Ovary (tissue), 9 donors: ENCODE measurements around the gene ARAP1. TPM values are rescaled to one million over a fixed set of nuclear protein-coding genes. Genes with fewer than 3 reads are reported as not detected.

Experiments
- DNase-seq, 5 donors: peaks; one replicate each; pipeline ENCODE4 v3.0.0-alpha.2; 2019 to 2020
- H3K27ac ChIP-seq, 2 donors: fragments of 200-600 bp; one replicate each; pipeline versions ENCODE4 v1.5.1 to v1.8.0; 2019 to 2022
- H3K27me3 ChIP-seq: fragments of 200-600 bp; one replicate; pipeline ENCODE4 v1.8.0; 2022
- H3K36me3 ChIP-seq: fragments of 200-600 bp; sonication (generic); one replicate; pipeline ENCODE4 v1.5.1; 2019
- H3K4me1 ChIP-seq: one replicate; pipeline ENCODE4 v1.8.1; 2013; ENCODE audit warnings: mild to moderate bottlenecking, moderate library complexity; ENCODE audit not compliant: insufficient read depth
- H3K4me3 ChIP-seq: fragments of 200-600 bp; sonication (generic); one replicate; pipeline ENCODE4 v1.5.1; 2017
- H3K9me3 ChIP-seq, 2 donors: fragments of 200-600 bp in 1 of 2; sonication (generic) in 1 of 2; one replicate each; pipeline versions ENCODE4 v1.5.1 to v1.8.1; 2013 to 2019; ENCODE audit warnings: mild to moderate bottlenecking in 1 of 2, moderate library complexity in 1 of 2
- CTCF ChIP-seq, 3 donors: fragments of 450-650 bp in 2 of 3; fragments of 200-600 bp in 1 of 3; IDR thresholded peaks; one replicate each; pipeline versions ENCODE4 v1.5.1 to v1.8.0; 2016 to 2022; ENCODE audit warnings: antibody characterized with exemption in 3 of 3, mild to moderate bottlenecking in 1 of 3
- EP300 ChIP-seq: sonication (generic); formaldehyde crosslinking; IDR thresholded peaks from one replicate; pipeline ENCODE4 v1.6.1; 2017; ENCODE audit warnings: antibody characterized with exemption
- POLR2A ChIP-seq: fragments of 450-650 bp; IDR thresholded peaks from one replicate; pipeline ENCODE4 v1.6.1; 2017; ENCODE audit warnings: antibody characterized with exemption, mild to moderate bottlenecking, moderate library complexity
- WGBS, 3 donors: extraction: QIAGEN DNeasy Blood & Tissue Kit in 1 of 3; methylation state at CpG; one replicate each; pipeline versions ENCODE4 v1.1.5 to v1.1.7; 2013 to 2017; 5-methylcytosine and 5-hydroxymethylcytosine counted together
- intact Hi-C, 4 donors: fragments of 100-400 bp; cut with DNase I; formaldehyde crosslinking; loops; one replicate each; pipeline versions ENCODE4 v1.11.0 to v1.15.1; 2022 to 2023
- polyA plus RNA-seq, 2 donors: library from polyadenylated mRNA; stranded (reverse); fragments of 200-250 nt in 1 of 2; fragments of 350-450 nt in 1 of 2; fragmentation: Illumina TruSeq in 1 of 2; extraction: RNeasy Lipid Tissue Mini Kit (QIAGEN cat#74804) in 1 of 2; gene quantifications; one replicate each; pipeline ENCODE4 v1.2.3, GENCODE V29; 2013 to 2014
- total RNA-seq, 7 donors: library from RNA; depleted of rRNA in 2 of 7; stranded (reverse); fragments of >200 nt in 2 of 7; fragmentation: NEBNext Ultra II Directional in 3 of 7; extraction: Animal tissue kit (Norgen Biotek cat#: 25700) in 3 of 7; gene quantifications; one replicate each; pipeline versions ENCODE4 v1.1.0 to v1.2.4, GENCODE V29; 2016 to 2023
- donor health status: DM: no; HTN: no; CAD: no; lungs with moderate emphysema.
- donor health status: DM: no; HTN: no; CAD: no.
- donor health status: Bipolar disorder and iron deficiency.
- donor health status: DM: yes; HTN: yes; CAD: no.
- donor health status: DM: no; HTN: no; CAD: no.
- donor health status: DM: yes; HTN: yes; CAD: no.

The ARAP1 gene
- total and polyA plus RNA-seq, 9 donors, result 39.0 to 162 (median 79.0) TPM

GRCh38 chr11:72784662-72785061 lies 32.5 kb upstream of the ARAP1 start:
- 85 to 89% (median 88%) methylated on average over 10 of the region's 10 CpGs for WGBS, 3 donors
- no peak for DNase-seq
- Histone ChIP-seq H3K27me3 (no peaks in the 10 kb centered on the region), H3K4me1 (peaks cover 6% of the 10 kb centered on the region), H3K9me3 (no peaks in the 10 kb centered on the region), H3K27ac (no peak overlapping the region), H3K36me3 (no peaks in the 10 kb centered on the region), H3K4me3 (no peak overlapping the region)
- intact Hi-C loops, result loop anchor here in 1 of 4 donors (10.0 kb wide), 1 partner anchor 190 kb away; no protein-coding TSS in a partner anchor
- TF ChIP-seq EP300, result no peak
- no peak for TF ChIP-seq CTCF (IDR thresholded peaks at IDR 0.05)
- TF ChIP-seq POLR2A, result no peak

- intact Hi-C loops, result loop anchor here in 1 of 4 donors (10.0 kb wide), 1 partner anchor 189 kb away; no protein-coding TSS in a partner anchor
- no peak for DNase-seq
Observed at GRCh38 chr11:72783144-72783905, 31.1 kb upstream of the ARAP1 start.

DNA sequence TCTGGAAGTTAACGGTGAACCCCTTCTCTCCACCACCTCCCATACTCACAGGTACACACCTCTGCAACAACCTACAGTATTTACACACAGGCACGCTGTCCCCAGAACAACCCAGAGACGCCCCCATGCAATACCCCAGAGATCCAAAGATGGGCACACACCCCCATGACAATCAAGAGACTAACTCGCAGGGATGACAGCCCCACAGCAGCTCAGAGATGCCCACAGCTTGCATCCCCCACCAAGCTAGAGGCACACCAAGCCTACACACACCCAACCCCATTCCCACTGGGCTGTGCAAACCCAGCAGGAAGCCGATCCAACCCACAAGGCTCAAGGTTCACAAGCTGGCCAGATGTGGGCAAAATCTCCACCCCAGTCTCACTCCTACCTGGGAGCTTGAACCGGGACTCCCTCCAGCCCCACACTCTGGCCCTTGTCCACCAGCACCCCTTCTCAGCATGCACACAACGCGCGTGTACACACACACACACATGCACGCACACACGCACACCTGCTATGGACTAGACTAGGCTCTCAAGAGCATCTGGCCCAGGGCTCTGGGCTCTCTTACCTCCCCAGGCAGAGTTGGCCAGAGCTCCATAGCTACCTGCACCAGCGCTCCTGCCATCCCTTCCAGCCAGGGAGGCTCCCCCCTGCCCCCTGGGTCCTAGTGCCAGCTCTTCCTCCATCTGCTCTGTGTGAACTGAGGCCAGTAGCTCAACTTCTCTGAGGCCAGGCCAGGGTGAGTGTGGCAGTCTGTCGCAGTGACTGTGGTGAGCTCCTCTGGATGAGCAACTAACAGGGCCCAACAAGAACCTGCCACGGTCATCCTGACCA lies 30.1 kb upstream of the ARAP1 start:
- 39 to 49% (median 44%) methylated on average over 14 of the region's 14 CpGs for WGBS, 3 donors
- Histone ChIP-seq H3K4me3 (peak overlapping the region; percentile 94), H3K4me1 (peaks cover 5% of the 10 kb centered on the region), H3K9me3 (no peaks in the 10 kb centered on the region), H3K36me3 (no peaks in the 10 kb centered on the region), H3K27ac (no peak overlapping the region), H3K27me3 (no peaks in the 10 kb centered on the region)
- TF ChIP-seq POLR2A (no peak), CTCF (IDR thresholded peaks at IDR 0.05) (no peak), EP300 (no peak)
- intact Hi-C loops, result loop anchor here in 1 of 4 donors (10.0 kb wide), 1 partner anchor 188 kb away; no protein-coding TSS in a partner anchor
- peak in 1 of 5 donors; percentile 34 for DNase-seq

More at GRCh38 chr11:72783144-72783905, 31.1 kb upstream of the ARAP1 start:
- H3K27me3 ChIP-seq, result no peaks in the 10 kb centered on the region
- no peak overlapping the region for H3K27ac ChIP-seq
- H3K36me3 ChIP-seq, result no peaks in the 10 kb centered on the region
- H3K9me3 ChIP-seq, result no peaks in the 10 kb centered on the region
- H3K4me1 ChIP-seq, result peaks cover 5% of the 10 kb centered on the region
- WGBS, 3 donors, result 84 to 93% (median 91%) methylated on average over 2 of the region's 2 CpGs
- no peak for TF ChIP-seq EP300
- TF ChIP-seq POLR2A, result no peak
- TF ChIP-seq CTCF (IDR thresholded peaks at IDR 0.05), result no peak
- H3K4me3 ChIP-seq, result no peak overlapping the region

- H3K27me3 ChIP-seq, result no peaks in the 10 kb centered on the region
- no peaks in the 10 kb centered on the region for H3K9me3 ChIP-seq
- peak overlapping the region; percentile 26 to 78 for H3K27ac ChIP-seq
- DNase-seq, result peak in 4 of 5 donors; percentile 35 to 59 (median 48)
- WGBS, 3 donors, result 1 to 2% (median 1%) methylated on average over 23 to 86 of the region's 89 CpGs
- intact Hi-C loops, result loop anchor here in 1 of 4 donors (10.0 kb wide), 1 partner anchor 187 kb away; no protein-coding TSS in a partner anchor
- H3K4me1 ChIP-seq, result peaks cover 5% of the 10 kb centered on the region
- no peaks in the 10 kb centered on the region for H3K36me3 ChIP-seq
- H3K4me3 ChIP-seq, result peak overlapping the region; percentile 94
- TF ChIP-seq POLR2A (no peak), EP300 (no peak), CTCF (IDR thresholded peaks at IDR 0.05) (no peak)
Observed at GRCh38 chr11:72781313-72782080, 29.3 kb upstream of the ARAP1 start.
